Right renal pelvis (tissue), 4 donors: ENCODE data around the gene UGT1A10. TPM values are rescaled to one million over a fixed set of nuclear protein-coding genes. Genes with fewer than 3 reads are reported as not detected.

ENCODE experiments used
- DNase-seq, 4 donors: peaks; one replicate each; pipeline ENCODE4 v3.0.0-alpha.2; 2013; ENCODE audit warnings: low read depth in 4 of 4, low spot score in 3 of 4, missing footprints in 1 of 4
- polyA plus RNA-seq, 4 donors: library from polyadenylated mRNA; unstranded; fragments of 120-200 nt; gene quantifications; one replicate each; pipeline ENCODE4 v1.2.1, GENCODE V29; 2013; ENCODE audit not compliant: insufficient read length in 4 of 4

The UGT1A10 gene
- polyA plus RNA-seq, 4 donors: 0.03 TPM; not detected in 3

DNA sequence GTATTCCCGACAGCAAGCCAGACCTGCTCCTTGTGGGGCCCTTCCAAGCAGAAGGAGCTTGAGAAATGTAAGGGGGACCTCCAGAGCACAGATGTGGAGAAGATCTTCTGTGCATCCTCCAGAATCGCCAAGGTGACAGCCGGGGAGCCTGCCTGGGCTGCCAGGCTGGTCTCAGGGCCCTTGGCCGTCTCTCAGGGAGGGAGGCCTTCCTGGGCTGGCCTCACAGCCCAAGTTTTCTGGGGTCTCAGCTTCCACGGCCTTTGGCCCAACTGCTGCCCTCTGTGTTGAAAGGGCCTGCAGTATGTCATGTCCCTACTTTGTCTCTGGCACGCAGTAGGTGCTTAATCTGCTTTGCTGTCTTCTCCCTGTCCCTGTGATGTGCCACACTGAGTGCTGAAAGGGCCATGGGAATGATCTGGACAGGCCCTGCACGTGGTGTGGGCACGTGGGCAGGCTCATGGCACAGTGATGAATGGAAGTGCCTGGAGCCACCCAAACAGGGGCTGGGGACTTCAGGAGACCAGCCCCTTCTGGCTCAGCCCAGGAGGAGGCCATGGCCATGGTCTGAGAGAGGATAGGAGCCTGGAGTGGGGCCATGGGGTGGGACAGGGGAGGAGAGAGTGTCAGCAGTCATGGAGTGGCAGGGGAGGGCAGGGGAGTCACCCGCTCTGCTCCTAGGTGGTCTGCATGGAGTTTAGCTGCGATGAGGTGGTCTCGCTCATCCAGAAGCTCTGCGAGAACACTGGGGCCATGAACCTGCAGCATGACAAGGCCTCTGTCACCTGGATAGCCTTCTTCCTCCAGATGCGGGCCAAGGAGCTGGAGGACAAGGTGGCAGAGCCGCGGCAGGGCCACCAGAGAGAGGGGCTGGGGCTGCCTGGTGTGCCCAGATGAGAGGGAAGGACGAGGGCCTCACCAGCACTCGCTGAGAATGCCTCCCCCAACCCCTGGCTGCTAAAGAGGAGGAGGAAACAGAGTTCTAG lies 182.7 kb downstream of the UGT1A10 start:
- no peak for DNase-seq

DNA sequence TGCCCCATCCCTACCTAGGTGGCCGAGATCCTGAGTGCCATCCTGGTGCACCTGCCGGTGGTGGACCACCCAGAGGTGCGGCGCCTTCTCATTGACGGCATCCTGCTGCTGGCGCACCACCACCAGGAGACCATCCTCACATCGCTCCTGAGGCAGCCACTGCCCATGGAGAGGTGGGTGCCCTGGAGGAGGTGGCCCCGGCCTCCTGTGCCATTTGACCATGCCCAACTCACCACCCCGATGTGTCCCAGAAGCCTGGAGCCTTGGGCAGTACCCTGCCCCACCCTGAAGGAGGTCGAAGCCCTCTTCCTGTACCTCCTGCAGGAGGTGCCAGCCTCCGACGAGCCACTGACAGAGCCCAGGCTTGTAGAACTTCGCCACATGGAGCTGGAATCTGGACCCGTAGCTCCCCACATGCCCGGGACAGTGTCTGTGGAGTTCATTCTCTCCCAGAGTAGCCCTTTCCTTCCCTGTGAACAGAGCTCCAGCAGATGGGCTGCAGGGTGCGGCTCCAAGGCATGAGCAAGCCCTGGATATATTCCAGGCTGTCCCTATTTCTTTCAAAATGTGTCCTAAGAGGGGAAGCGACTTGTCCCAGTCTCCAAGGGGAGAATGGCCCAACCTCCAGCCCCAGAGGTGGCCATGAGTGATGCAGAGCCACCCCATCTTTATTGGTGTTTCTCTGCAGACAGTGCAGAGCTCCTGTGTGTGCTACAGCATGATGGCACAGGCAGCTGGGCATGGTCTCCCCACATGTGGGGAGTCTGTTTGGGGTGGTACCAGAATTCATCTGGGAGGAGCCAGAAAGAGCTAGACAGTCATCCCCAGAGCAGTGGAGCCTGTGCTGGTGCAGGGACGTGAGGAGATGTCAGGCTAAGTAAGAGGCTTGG lies 183.9 kb downstream of the UGT1A10 start:
- no peak for DNase-seq

DNA sequence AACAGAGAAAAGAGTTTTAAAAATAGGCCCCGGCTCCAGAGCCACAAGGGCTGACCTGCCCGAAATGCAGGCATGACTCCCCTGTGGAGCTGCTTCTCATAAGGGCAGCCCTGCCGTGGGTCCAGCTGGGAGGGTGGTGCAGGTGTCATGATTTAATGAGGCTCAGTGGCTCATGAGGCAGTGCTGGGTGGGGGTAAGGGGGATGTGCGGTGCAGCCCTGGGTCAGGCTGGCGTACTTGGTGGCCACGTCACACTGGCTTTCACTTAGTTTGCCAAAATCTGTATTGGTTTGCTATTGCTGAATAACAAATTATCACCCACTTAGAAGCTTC lies 184.5 kb downstream of the UGT1A10 start:
- DNase-seq: no peak

DNA sequence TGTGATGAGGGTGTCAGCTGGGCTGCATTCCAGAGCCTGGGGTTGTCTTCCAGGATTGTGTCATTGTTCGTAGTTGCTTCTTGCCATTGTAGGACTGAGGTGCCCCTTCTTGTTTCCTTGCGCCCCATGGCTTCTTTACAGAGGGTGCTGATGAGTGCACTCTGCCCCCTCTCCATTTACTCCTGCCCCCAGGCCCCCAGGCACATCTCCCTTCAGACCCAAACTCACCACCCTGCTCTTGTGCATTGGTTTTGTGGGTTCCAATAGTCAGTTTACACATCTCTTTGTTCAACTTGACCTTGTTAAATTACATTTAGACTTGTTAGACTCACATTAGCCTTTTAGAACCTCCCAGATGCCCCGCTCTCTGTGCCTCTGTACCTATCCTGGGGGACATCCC lies 184.9 kb downstream of the UGT1A10 start:
- no peak for DNase-seq

DNA sequence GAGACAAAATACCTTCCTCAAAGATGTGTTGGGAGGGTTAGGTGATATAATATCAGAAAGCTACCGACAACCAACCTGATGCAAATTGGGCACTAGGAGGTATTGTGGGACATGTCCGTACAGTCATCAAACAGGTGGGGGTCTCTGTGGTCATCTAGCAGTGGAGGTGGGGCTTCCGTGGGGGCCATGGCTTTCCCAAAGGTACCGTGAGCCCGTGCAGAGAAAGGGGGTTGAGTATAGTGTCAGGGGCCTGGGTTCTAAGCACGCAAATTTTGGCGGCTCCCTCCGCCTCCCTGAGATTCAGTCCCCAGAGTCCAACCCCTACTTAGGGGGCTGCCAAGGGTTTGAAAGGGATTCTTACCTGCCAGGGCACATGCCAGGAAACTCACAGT lies 185.5 kb downstream of the UGT1A10 start:
- DNase-seq: no peak

DNA sequence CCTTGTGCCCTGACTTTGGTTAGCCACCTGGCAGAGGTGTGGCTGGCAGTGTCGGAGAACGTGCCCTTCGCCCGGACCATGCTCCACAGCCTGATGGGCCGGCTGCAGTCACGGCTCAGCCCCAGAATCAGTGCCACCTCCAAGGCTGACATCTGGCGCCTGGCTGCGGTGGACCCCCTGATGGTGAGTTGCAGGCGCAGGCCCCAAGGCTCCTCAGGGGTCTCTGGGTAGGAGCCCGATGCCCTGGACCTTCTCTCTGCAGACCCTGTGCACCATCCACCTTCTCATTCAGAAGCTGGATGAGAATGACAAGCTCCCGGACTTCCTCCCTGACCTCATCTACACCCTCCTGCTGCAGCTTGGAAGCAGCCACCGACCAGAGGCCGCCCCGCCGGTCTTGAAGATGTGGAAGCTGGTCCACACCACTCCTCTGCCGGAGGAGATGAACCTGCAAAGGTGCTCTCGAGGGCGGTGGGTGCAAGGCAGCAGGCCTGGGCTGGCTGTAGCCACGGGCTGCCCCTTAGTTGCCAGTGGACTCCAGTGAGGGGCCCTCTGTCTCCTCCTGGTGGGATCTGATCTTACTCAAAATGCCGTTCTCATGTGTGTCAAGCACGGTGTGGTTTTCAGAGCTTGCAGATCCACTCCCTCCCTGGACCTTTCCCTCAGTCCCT lies 186.0 kb downstream of the UGT1A10 start:
- no peak for DNase-seq

Other genes with a start within 250 kb of the UGT1A10 start
- 10 to 100 TPM; 42.0 to 57.0 (median 46.3) TPM for gene USP40, start 69.7 kb upstream of the UGT1A10 start, polyA plus RNA-seq
- not detected for gene UGT1A8, start 18.8 kb upstream of the UGT1A10 start, polyA plus RNA-seq
- 1 to 10 TPM; 4.1 to 8.3 (median 5.7) TPM for gene UGT1A9, start 35.5 kb downstream of the UGT1A10 start, polyA plus RNA-seq
- under 1 TPM in 2 of 4 donors, not detected in 2; 0.03 to 0.07 TPM for gene UGT1A7, start 45.5 kb downstream of the UGT1A10 start, polyA plus RNA-seq
- gene UGT1A6, start 56.4 kb downstream of the UGT1A10 start, polyA plus RNA-seq: 1 to 10 TPM; 2.8 to 5.3 (median 3.6) TPM
- not detected for gene UGT1A5, start 76.5 kb downstream of the UGT1A10 start, polyA plus RNA-seq
- under 1 TPM in 1 of 4 donors, not detected in 3; 0.03 TPM for gene UGT1A4, start 82.3 kb downstream of the UGT1A10 start, polyA plus RNA-seq
- under 1 TPM in 1 of 4 donors, not detected in 3; 0.06 TPM for gene UGT1A3, start 92.6 kb downstream of the UGT1A10 start, polyA plus RNA-seq
- gene UGT1A1, start 123.8 kb downstream of the UGT1A10 start, polyA plus RNA-seq: under 1 TPM; 0.08 to 0.29 (median 0.16) TPM
- under 1 TPM; 0.12 to 0.20 (median 0.15) TPM for gene MROH2A, start 141.9 kb downstream of the UGT1A10 start, polyA plus RNA-seq
- gene HJURP, start 218.1 kb downstream of the UGT1A10 start, polyA plus RNA-seq: 10 to 100 TPM; 20.0 to 24.4 (median 23.2) TPM